ENCODE data around the gene DGKH.

Gene DGKH

DNA sequence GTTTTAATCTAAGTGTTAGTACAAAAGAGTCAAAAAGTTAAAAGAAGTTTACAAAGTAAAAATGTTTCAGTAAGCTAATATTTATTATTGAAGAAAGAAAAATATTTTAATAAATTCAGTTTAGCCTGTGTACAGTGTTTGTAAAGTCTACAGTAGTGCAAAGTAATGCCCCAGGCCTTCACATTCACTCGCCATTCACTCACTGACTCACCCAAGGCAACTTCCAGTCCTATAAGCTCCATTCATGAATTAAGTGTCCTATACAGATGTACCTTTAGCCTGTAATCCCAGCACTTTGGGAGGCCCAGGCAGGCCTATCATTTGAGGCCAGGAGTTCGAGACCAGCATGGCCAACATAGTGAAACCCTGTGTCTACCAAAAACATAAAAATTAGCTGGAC lies 199.4 kb downstream of the DGKH start:
- no peak overlapping the region for H3K4me3 ChIP-seq (replicated peaks; ENCODE audit: low read depth, low read length)
- TF ChIP-seq, protein P1, sequence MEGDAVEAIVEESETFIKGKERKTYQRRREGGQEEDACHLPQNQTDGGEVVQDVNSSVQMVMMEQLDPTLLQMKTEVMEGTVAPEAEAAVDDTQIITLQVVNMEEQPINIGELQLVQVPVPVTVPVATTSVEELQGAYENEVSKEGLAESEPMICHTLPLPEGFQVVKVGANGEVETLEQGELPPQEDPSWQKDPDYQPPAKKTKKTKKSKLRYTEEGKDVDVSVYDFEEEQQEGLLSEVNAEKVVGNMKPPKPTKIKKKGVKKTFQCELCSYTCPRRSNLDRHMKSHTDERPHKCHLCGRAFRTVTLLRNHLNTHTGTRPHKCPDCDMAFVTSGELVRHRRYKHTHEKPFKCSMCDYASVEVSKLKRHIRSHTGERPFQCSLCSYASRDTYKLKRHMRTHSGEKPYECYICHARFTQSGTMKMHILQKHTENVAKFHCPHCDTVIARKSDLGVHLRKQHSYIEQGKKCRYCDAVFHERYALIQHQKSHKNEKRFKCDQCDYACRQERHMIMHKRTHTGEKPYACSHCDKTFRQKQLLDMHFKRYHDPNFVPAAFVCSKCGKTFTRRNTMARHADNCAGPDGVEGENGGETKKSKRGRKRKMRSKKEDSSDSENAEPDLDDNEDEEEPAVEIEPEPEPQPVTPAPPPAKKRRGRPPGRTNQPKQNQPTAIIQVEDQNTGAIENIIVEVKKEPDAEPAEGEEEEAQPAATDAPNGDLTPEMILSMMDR (IDR thresholded peaks at IDR 0.05; ENCODE audit: low read depth, low read length, missing control alignments), result no peak
- no peak for DNase-seq (ENCODE audit: extremely low read depth, low read depth)

DNA sequence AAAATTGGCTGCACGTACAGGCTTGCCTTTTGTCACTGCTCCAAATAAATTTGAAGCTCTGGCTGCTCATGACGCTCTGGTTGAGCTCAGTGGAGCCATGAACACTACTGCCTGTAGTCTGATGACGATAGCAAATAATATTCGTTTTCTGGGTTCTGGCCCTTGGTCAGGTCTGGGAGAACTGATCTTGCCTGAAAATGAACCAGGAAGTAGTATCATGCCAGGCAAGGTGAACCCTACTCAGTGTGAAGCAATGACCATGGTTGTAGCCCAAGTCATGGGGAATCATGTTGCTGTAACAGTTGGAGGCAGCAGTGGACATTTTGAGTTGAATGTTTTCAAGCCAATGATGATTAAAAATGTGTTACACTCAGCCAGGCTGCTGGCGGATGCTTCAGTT lies 207.4 kb downstream of the DGKH start:
- TF ChIP-seq, protein P1 (IDR thresholded peaks at IDR 0.05; ENCODE audit: low read depth, low read length, missing control alignments), result no peak
- H3K4me3 ChIP-seq (replicated peaks; ENCODE audit: low read depth, low read length), result no peak overlapping the region
- no peak for DNase-seq (ENCODE audit: extremely low read depth, low read depth)

DNA sequence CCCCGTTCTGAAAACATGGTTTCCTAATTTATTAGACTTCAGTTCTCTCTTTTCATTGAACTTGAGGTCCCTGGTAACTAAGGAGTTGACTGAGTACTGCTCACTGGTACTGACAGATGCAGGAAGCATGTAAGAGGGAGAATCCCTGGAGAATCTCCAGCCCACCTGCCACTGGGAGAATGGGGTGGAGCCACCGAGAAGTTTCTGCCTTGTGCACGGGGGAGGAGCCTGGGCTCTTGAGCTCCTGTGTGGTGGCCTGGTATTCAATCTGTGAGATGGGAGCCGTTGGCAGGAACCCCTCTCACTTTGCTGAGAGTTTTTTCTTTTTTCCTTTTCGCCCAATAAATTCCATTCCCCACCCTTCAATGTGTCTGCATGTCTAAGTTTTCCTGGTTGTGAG lies 210.3 kb downstream of the DGKH start:
- TF ChIP-seq, protein P1 (IDR thresholded peaks at IDR 0.05; ENCODE audit: low read depth, low read length, missing control alignments), result no peak
- DNase-seq (ENCODE audit: extremely low read depth, low read depth), result no peak
- no peak overlapping the region for H3K4me3 ChIP-seq (replicated peaks; ENCODE audit: low read depth, low read length)

DNA sequence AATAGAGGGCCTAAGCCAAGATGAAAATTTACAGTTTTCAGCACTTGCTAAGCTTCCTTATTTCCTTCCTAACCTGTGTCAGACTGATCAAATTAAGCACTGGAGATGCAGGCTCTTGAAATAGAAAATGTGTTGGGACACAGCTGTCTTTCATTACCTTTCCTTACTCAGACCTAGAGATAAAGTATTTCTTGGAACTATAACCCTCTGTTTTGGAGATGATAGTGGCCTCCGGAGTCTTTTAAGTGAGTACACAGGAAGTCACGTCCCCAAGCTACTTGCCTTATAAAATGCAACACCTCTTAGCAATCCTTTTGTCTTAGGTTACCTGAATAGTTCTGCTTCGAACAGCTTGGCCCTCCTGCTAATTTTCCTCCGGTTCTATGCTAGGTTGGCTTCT lies 211.1 kb downstream of the DGKH start:
- TF ChIP-seq, protein P1 (IDR thresholded peaks at IDR 0.05; ENCODE audit: low read depth, low read length, missing control alignments), result no peak
- H3K4me3 ChIP-seq (replicated peaks; ENCODE audit: low read depth, low read length), result no peak overlapping the region

DNA sequence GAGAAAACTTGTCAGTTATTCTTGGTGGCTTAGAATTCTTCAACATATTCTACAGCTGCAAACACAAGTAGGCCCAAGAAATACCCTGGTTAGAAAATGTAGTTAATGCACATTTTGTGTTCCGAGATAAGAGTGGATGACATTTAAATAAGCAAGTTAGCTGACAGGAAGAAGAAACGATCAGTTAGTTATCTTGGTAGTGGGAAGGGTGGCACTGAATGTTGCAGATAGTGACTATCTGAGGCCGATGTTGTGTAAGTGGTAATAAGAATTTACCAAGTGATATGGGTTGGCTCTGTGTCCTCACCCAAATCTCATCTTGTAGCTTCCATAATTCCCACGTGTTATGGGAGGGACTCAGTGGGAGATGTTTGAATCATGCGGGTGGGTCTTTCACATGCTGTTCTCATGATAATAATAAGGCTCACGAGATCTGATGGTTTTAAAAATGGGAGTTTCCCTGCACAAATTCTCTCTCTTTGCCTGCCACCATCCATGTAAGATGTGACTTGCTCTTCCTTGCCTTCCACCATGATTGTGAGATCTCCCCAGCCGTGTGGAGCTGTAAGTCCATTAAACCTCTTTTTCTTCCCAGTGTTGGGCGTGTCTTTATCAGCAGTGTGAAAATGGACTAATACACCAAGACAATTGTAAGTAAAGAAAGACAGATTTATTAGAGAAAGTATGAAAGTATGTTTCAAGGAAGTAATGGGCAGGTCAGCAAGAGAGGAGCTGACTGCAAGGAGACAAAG lies 212.6 kb downstream of the DGKH start:
- TF ChIP-seq, protein P1 (IDR thresholded peaks at IDR 0.05; ENCODE audit: low read depth, low read length, missing control alignments), result no peak
- no peak overlapping the region for H3K4me3 ChIP-seq (replicated peaks; ENCODE audit: low read depth, low read length)
- no peak for DNase-seq (ENCODE audit: extremely low read depth, low read depth)

More for the DNA sequence above, 211.1 kb downstream of the DGKH start:
- DNase-seq (ENCODE audit: extremely low read depth, low read depth), result no peak

DNA sequence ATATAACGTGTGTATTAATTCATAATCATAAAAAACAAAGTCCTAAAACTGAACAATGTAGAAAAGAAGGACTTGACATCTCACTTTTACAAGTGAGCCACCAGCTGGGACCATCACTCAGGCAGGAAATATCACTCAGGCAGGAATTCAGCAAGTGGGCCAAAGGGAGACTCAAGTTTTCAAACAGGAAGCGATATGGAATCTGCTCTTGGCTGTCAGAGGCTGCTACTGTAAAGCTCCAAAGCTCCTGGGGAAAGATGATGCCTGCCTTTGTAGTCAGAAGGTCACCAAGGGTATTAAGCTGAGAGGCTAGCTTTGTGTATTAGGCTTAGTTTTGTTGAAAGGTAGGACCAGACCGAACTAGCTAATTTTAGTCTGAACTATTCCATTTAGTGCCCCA lies 218.0 kb downstream of the DGKH start:
- TF ChIP-seq, protein P1 (IDR thresholded peaks at IDR 0.05; ENCODE audit: low read depth, low read length, missing control alignments), result no peak

More for the DNA sequence above, 218.0 kb downstream of the DGKH start:
- DNase-seq (ENCODE audit: extremely low read depth, low read depth), result no peak
- H3K4me3 ChIP-seq (replicated peaks; ENCODE audit: low read depth, low read length), result no peak overlapping the region
